ENCODE measurements around the gene VWF.

Gene VWF

GRCh38 chr12:5915511-5915910 lies 209.0 kb downstream of the VWF start:
- DNase-seq (ENCODE audit: low spot score), result no peak
- no peak for TF ChIP-seq CTCF (conservative IDR thresholded peaks at IDR 0.05; ENCODE audit: low read depth)
- ChIA-PET CTCF (no interaction called here), POLR2A (ENCODE audit: low non-redundant PET) (no interaction called here)
- H3K27ac ChIP-seq, result no peak overlapping the region

- CTCF ChIA-PET, result no interaction called here
- no peak overlapping the region for H3K27ac ChIP-seq
- DNase-seq (ENCODE audit: low spot score), result no peak
- POLR2A ChIA-PET (ENCODE audit: low non-redundant PET), result no interaction called here
- TF ChIP-seq CTCF (conservative IDR thresholded peaks at IDR 0.05; ENCODE audit: low read depth), result no peak
Observed at GRCh38 chr12:5914387-5915149, 209.9 kb downstream of the VWF start.

- ChIA-PET POLR2A (ENCODE audit: low non-redundant PET) (no interaction called here), CTCF (interaction anchor here (0.6 kb wide), 1 partner anchor 10 kb away, joined by 4 read pairs; no protein-coding TSS in a partner anchor)
- H3K27ac ChIP-seq, result no peak overlapping the region
- no peak for TF ChIP-seq CTCF (conservative IDR thresholded peaks at IDR 0.05; ENCODE audit: low read depth)
- DNase-seq (ENCODE audit: low spot score), result no peak
Observed at GRCh38 chr12:5913387-5913786, 211.1 kb downstream of the VWF start.

GRCh38 chr12:5912437-5913334 lies 211.8 kb downstream of the VWF start:
- TF ChIP-seq CTCF (conservative IDR thresholded peaks at IDR 0.05; ENCODE audit: low read depth), result no peak
- ChIA-PET POLR2A (ENCODE audit: low non-redundant PET) (no interaction called here), CTCF (no interaction called here)
- no peak for DNase-seq (ENCODE audit: low spot score)
- H3K27ac ChIP-seq, result no peak overlapping the region

- CTCF ChIA-PET, result no interaction called here
- no peak for DNase-seq (ENCODE audit: low spot score)
- no peak for TF ChIP-seq CTCF (conservative IDR thresholded peaks at IDR 0.05; ENCODE audit: low read depth)
- POLR2A ChIA-PET (ENCODE audit: low non-redundant PET), result no interaction called here
- no peak overlapping the region for H3K27ac ChIP-seq
Observed at GRCh38 chr12:5912011-5912410, 212.5 kb downstream of the VWF start.

GRCh38 chr12:5910790-5911548 lies 213.5 kb downstream of the VWF start:
- no peak for TF ChIP-seq CTCF (conservative IDR thresholded peaks at IDR 0.05; ENCODE audit: low read depth)
- CTCF ChIA-PET, result no interaction called here
- no peak overlapping the region for H3K27ac ChIP-seq
- no peak for DNase-seq (ENCODE audit: low spot score)
- POLR2A ChIA-PET (ENCODE audit: low non-redundant PET), result no interaction called here

All from RWPE1 (cell line).